Posterior vena cava (tissue), 2 donors: ENCODE measurements around the gene GAL3ST2. TPM values are rescaled to one million over a fixed set of nuclear protein-coding genes. Genes with fewer than 3 reads are reported as not detected.
"Not testable (repeated sequence)": the region's sequence is repeated elsewhere in the genome, so short reads cannot be mapped to it uniquely, and the experiment has no call there.

Experiments used
- DNase-seq: peaks from one replicate; pipeline ENCODE4 v3.0.0-alpha.2; 2020; ENCODE audit warnings: low spot score
- intact Hi-C, 2 donors: fragments of 100-400 bp; cut with DNase I; formaldehyde crosslinking; loops; one replicate each; pipeline versions ENCODE4 v1.14.1 to v1.14.2; 2022 to 2023
- total RNA-seq, 2 donors: library from RNA; stranded (reverse); fragmentation: NEBNext Ultra II Directional; extraction: Animal tissue kit (Norgen Biotek cat#: 25700); gene quantifications; one replicate each; pipeline ENCODE4 v1.2.1, GENCODE V29; 2021
- donor health status: DM: yes; HTN: yes; CAD: no.
- donor health status: DM: yes; HTN: yes; CAD: no.

GAL3ST2 gene
- total RNA-seq, 2 donors from 2014 or later = not detected

DNA sequence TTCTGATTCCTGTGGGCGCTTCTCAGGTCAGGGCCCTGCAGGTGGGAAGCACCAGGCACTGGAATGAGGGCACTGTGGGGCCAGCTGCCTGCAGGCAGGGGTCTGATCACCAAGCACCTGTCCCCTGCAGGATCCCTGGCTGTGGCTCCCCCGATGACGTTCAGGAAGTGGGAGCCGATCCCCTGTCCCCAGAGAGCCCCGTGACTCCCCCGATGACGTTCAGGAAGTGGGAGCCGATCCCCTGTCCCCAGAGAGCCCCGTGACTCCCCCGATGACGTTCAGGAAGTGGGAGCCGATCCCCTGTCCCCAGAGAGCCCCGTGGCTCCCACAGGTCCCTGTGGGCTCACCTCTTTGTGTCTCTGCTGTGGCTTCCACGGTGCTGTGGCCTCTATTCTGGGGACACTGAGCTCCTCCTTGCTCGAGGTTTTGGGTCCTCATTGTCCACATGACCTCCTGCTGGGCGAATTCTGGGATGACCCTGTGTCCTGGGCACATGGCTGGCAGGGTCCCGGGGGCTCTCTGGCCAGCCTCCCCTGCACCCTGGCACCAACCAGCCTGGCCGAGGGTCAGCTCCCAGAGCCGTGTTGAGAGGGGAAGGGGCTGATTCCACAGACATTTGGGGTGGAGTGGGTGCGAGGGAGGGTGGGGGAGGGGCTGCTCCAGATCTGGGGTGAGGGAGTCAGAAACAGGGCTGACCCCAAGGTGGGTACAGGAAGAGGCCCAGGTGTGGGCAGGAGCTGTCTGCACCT, 37.2 kb downstream of the GAL3ST2 start:
- DNase-seq = no peak
- intact Hi-C loops = no loop called here

GRCh38 chr2:241814393-241814642, 37.7 kb downstream of the GAL3ST2 start:
- intact Hi-C loops = no loop called here
- DNase-seq = no peak

GRCh38 chr2:241814643-241815476, 38.2 kb downstream of the GAL3ST2 start:
- DNase-seq = peak; percentile 74
- intact Hi-C loops = no loop called here

DNA sequence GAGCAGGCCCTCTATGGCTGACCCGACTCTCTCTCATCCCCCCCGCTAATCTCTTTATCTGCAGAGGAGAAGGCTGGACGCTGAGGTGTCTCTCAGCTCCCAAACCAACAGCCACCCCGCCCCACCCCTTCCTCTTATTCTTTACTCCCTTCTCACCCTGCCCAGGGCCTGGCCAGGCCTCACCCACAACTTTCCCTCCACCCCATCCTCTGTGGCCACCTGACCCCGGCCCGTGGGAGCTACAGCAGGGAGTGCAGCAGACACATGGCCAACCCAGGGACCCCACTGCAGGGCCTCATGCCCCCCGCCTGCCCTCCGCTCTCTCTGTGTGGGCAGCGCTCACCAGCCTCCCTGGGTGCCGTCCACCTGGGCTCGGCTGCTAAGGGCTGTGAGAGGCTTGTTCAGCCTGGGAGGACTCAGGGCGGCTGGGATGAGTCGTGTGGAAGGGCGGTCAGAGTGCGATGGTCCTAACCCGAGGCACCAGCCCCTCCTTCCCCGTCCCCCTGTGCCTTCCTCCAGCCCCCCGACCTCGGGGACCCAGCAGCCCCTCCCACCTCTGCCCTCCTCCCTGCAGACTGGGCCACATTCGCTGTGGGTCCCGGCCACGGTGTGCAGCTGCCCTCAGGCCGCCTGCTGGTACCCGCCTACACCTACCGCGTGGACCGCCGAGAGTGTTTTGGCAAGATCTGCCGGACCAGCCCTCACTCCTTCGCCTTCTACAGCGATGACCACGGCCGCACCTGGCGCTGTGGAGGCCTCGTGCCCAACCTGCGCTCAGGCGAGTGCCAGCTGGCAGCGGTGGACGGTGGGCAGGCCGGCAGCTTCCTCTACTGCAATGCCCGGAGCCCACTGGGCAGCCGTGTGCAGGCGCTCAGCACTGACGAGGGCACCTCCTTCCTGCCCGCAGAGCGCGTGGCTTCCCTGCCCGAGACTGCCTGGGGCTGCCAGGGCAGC, 39.1 kb downstream of the GAL3ST2 start:
- intact Hi-C loops = no loop called here
- peak; percentile 73 for DNase-seq

DNA sequence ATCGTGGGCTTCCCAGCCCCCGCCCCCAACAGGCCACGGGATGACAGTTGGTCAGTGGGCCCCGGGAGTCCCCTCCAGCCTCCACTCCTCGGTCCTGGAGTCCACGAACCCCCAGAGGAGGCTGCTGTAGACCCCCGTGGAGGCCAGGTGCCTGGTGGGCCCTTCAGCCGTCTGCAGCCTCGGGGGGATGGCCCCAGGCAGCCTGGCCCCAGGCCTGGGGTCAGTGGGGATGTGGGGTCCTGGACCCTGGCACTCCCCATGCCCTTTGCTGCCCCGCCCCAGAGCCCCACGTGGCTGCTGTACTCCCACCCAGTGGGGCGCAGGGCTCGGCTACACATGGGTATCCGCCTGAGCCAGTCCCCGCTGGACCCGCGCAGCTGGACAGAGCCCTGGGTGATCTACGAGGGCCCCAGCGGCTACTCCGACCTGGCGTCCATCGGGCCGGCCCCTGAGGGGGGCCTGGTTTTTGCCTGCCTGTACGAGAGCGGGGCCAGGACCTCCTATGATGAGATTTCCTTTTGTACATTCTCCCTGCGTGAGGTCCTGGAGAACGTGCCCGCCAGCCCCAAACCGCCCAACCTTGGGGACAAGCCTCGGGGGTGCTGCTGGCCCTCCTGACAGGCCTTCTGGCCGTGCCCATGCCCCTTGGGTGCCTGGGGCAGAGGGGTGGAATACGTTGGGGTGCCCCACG, 40.0 kb downstream of the GAL3ST2 start:
- intact Hi-C loops = no loop called here
- peak; percentile 83 for DNase-seq

GRCh38 chr2:241817126-241817820, 40.7 kb downstream of the GAL3ST2 start:
- intact Hi-C loops = no loop called here
- peak; percentile 60 for DNase-seq

GRCh38 chr2:241817821-241818215, 41.2 kb downstream of the GAL3ST2 start:
- intact Hi-C loops = not testable (repeated sequence)

GRCh38 chr2:241818229-241818942, 41.8 kb downstream of the GAL3ST2 start:
- peak; percentile 48 for DNase-seq

More at GRCh38 chr2:241817821-241818215, 41.2 kb downstream of the GAL3ST2 start:
- not testable (repeated sequence) for DNase-seq

GRCh38 chr2:241818943-241819270, 42.3 kb downstream of the GAL3ST2 start:
- DNase-seq = peak; percentile 45
- intact Hi-C loops = no loop called here

More at GRCh38 chr2:241818229-241818942, 41.8 kb downstream of the GAL3ST2 start:
- intact Hi-C loops = no loop called here

DNA sequence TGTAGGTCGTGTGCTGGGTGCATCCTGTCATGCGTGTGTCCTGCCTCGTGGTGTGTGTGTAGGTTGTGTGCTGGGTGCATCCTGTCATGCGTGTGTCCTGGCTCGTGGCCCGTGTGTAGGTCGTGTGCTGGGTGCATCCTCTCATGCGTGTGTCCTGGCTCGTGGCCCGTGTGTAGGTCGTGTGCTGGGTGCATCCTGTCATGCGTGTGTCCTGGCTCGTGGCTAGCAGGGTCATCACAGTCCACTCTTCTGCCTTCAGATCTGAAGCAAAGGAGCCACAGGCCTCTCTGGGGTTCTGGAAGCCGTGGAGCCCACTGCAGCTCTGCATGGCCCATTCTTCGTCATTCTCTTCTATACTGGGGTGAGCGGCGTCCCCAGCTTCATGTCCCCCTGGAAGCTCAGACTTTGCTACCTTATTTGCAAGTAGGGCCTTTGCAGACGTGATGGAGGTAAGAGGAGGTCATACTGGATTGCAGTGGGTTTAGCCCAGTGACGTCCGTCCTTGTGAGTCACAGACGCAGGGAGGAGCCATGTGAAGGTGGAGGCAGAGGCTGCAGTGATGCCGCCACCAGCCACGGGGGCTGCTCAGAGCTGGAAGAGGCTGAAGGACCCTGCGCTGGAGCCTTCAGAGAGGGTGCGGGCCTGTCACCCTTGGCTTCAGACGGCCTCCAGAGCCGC, 43.5 kb downstream of the GAL3ST2 start:
- intact Hi-C loops = not testable (repeated sequence)

GRCh38 chr2:241820625-241821384, 44.2 kb downstream of the GAL3ST2 start:
- peak; percentile 77 for DNase-seq
- intact Hi-C loops = no loop called here

More for the DNA sequence above, 43.5 kb downstream of the GAL3ST2 start:
- peak; percentile 40 for DNase-seq

- intact Hi-C loops = no loop called here
- peak; percentile 68 for DNase-seq
These were observed 45.0 kb downstream of the GAL3ST2 start for GRCh38 chr2:241821460-241822263.

- peak; percentile 60 for DNase-seq
- intact Hi-C loops = no loop called here
These were observed 45.6 kb downstream of the GAL3ST2 start for GRCh38 chr2:241822264-241822623.

- intact Hi-C loops = not testable (repeated sequence)
- DNase-seq = peak; percentile 60
These were observed 47.2 kb downstream of the GAL3ST2 start for GRCh38 chr2:241823531-241824437.

DNA sequence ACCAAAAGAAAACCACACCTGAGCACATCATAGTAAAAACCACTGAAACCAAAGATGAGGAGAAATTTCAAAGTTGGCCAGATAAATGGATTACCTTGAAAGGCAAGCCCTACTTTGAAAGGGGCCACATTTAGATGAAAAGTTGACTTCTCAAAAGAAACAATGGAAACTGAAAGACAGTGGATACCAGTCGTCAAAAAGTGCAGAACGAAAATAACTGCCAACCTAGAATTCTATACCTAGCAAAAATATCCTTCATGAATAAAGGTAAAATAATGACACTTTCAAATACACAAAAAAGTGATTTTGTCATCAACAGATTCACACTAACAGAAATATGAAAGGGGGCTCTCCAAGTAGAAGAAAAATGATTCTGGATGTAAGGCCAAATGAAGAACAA, 50.8 kb downstream of the GAL3ST2 start:
- intact Hi-C loops = no loop called here

More for the DNA sequence above, 50.8 kb downstream of the GAL3ST2 start:
- DNase-seq = no peak
